Midbrain (tissue), 1 donor: ENCODE data around the gene USP47.

Experiments
- DNase-seq: peaks from one replicate; lab custom pipeline; 2025; lab: John Stamatoyannopoulos, UW

The USP47 gene

DNA sequence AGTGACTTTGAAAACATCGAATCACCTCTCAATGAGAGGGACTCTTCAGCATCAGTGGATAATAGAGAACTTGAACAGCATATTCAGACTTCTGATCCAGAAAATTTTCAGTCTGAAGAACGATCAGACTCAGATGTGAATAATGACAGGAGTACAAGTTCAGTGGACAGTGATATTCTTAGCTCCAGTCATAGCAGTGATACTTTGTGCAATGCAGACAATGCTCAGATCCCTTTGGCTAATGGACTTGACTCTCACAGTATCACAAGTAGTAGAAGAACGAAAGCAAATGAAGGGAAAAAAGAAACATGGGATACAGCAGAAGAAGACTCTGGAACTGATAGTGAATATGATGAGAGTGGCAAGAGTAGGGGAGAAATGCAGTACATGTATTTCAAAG is 100.9 kb downstream of the USP47 start:
- DNase-seq: no peak

DNA sequence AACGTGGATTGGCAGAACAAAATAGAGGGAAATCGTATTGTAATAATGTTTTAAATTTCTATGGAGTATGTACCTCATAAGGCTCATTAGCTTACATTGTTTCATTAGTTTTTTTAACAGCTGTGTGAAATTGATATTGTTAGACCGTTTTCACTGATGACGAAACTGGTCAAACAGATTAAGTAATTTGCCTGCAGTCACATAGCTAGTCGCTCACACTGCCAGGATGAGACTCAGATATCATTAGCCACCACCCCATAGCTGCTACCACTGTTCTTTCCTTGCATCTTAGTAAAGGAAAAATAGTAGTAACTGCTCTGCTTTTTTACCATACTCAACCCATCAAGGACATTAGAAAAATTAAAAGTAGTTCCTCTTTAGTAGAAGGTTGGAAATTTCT is 102.7 kb downstream of the USP47 start:
- no peak for DNase-seq

DNA sequence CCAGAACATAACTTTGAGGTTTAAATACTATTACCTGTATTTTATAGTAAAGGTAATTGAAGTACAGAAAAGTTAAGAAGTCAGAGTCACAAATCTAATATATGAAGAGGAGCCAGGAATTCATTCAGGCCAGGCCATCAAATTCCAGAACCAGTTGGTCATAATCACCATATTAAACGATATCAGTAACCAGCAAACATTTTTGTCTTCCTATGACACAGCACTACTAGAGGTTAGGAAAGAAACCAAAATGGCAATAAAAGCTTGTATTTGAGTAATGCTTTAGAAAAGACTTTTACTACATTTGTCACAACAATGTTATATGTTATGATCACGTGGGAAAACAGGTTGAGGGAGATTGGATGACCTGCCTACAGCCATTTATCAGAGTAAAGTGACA is 104.4 kb downstream of the USP47 start:
- no peak for DNase-seq

DNA sequence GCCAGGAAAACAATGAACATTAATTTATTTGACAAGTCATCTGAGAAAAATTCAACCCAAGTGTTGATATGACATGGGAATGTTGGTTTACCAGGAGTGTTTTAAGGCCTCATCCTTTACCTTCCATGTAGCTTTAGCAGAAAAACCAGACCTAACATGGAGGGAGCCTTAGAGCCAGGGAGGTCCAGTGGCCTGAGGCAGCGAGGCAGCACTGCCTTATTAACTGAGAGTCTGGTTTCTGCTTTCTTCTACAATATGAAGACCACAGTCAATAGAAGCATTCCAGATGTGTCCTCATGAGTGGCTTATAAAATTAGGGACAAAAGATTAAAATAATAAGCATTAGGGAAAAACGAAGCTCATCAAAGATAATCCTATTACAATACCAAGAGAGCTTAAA is 105.1 kb downstream of the USP47 start:
- DNase-seq: no peak

DNA sequence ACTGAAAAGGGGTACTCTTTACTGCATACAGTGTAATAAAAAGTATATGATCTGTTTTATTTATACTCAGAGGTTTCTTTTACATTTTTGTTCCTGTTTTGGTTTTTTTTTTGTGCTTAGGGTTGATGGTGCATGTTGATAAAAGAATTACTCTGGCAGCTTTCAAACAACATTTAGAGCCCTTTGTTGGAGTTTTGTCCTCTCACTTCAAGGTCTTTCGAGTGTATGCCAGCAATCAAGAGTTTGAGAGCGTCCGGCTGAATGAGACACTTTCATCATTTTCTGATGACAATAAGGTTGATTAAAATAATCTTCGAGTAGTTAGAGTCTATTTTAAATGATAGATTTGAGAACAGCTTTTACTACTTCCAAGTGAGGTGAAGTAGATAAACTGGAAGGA is 106.1 kb downstream of the USP47 start:
- no peak for DNase-seq

DNA sequence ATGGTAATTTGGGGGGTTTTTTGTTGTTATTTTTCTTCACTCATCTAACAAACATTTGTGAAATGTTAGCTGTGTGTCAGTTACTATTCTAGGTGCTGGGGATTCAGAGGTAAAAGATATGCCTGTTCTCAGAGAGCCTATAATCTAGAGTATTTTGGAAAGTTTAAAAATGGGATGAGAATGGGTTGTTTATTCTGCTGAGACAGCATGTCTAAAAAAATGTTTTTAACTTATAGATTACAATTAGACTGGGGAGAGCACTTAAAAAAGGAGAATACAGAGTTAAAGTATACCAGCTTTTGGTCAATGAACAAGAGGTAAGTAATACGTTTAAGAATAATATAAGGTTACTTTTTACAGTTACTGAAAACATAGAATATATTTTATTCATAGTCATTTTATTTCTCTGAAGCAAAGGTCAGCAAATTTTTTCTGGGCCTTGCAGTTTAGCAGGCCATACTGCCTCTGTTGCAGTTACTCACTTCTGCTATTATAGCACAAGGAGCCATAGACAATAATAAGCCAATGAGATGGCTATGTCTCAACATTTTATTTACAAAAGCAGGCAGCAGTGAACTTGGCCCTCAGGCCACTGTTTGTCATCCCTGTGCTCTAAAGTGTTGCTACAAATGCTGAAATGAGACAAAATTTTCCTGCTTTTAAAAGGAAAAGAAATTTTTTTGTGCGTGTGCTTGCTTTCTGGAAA is 106.6 kb downstream of the USP47 start:
- no peak for DNase-seq

DNA sequence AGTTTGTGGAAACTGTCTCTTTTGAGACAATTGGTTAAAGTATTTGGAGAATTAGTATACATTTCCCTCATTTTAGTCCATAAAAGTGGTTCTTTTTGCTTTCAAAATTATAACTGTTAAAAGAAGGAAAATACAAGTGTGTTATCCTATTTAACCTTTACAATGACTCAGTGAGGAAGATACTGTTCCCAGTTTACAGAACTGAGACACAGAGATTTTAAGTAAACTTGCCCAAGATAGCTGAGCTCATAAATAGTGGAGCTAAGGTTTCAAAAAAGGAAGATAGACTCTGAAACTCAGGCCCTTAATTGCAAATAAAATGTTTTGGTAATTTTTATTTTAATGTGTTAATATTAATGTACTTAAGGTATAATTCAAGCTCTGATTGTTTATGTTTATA is 107.7 kb downstream of the USP47 start:
- no peak for DNase-seq

DNA sequence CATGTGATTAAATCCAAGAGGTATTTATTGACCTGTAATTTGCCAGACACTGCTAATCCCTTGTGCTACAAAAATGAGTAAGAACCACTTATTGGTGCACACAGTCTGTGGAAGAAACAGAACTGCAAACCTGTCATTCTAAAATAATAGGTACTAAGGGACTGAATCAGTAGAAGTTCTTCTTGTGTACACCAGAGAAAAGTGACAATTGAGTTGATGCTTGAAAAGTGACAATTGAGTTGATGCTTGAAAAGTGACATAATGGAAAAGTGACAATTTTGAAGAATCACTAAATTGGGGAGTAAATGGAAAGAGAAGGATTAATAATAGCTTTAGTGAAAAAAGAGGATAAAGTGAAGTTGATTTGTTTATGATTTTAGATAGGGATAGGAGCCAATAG is 110.3 kb downstream of the USP47 start:
- no peak for DNase-seq

DNA sequence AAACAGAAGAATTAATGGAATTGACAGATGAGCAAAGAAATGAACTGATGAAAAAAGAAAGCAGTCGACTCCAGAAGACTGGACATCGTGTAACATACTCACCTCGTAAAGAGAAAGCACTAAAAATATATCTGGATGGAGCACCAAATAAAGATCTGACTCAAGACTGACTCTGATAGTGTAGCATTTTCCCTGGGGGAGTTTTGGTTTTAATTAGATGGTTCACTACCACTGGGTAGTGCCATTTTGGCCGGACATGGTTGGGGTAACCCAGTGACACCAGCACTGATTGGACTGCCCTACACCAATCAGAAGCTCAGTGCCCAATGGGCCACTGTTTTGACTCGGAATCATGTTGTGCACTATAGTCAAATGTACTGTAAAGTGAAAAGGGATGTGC is 114.2 kb downstream of the USP47 start:
- no peak for DNase-seq

DNA sequence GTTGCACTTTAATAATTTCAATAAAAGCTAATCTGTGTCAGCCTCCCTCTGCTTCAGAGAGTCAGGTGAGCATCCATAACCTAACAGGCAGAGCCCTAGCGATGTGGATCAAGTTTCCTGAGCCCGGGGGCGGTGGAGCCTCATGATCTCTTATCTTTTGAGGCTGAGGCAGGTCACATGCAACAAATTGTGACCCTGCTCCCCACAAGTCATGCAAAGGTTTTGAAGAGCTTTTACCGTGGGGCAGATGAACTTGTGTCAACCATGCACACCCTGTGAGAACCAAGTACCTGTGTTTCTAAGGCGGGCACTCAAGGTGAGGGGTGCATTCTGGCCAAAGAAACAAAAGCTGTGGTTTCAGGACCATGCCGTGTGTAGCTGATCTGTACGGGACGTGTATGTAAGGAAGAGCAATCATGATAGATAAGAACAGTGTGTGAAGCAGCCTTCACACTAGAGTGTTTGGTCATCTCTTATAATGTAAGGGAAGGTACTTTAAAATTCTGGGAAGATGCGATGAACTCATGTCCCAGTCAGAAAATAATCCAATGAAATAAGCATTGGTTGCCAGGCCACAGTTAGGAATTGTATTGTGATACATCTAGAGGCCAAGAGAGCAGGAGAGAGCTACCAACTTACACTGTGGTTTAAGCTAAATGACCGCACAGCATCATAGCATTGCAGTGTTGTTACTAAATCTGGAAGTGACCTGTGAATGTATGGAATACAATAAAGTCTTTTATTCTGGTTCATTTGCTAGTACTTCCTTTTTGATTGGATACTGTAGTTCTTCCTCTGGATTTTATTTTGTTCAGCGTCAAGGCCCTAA is 116.8 kb downstream of the USP47 start:
- DNase-seq: no peak

DNA sequence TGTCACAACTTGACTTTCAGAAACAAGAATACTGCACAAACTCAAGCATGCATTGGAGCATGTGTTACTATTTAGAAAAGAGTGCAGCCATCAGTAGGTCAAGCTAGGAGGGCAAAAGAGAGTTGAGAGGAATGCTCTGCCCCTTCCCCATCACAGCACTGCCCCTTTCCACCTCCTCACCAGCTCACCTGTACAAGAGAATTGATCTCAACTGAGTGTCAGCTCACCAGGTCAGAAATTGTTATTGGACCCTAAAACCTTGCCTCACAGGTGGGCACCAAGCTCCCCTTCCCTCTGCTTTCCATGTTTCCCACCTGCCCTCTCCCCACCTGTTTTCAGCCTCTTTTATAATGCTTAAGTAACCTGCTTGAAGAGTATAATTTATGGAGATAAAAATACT is 117.8 kb downstream of the USP47 start:
- DNase-seq: no peak

DNA sequence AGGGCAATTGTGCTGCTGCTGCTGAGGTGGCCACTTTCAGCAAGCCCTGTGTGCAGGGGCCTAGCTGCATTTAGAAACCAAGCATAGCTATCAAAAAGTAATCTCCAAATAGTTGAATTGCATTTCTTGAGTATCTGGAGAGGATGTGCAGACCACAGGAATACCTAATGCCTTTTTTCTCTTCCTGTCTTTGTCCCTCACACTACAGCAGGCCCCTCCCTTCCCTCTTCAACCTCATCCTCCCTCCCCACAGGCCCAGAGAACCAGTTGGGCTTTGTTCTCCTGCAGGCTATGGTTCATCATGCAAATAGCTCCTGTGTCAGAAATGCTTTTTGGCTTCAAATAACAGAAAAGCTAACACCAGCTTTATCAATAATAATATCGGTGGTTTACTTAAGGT is 118.9 kb downstream of the USP47 start:
- no peak for DNase-seq

DNA sequence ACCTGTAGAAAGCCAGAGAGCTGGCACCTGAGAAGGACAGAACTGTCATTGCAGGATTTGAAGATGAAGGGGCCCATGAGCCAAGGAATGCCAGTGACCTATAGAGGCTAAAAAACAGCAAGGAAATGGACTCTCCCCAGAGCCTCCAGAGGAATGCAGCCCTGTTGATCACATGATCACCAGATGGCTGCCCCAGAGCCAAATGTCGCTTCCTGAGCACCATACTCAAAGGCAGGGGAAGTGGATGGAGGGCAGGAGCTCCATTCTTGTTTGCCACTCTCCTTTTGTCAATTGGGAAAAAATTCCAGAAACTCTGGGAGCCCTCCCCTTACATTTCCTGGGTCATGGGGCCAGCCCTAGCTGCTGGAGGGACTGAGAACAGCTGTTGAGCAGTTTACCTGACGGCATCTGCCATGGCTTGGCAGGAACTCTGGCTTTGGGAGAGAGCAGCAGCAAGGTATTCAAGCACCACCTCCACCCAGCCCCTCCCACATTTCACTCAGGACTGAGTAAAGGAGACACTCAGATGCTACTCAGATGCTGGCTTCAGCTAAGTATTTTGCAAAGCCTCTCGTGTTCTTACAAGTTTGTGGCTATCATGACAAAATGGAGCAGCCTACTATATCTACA is 119.7 kb downstream of the USP47 start:
- DNase-seq: no peak

DNA sequence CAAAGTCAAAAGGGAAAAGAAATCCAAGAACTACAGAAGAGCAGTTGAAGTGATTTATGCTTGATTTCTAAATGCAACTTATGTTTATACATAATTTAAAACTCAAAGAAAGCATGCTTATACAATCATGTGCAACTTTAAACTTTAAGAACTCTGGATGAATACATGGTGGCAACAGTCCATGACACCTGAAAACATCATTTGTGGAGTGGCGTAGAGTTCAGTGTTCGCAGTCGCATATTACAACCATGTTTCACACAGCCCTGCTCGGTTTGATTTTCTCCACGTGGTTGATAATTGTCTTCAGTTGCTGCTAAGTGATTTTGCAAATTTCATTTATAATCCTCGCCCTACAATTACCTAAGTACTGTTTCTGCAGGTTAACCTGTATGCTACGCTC is 121.3 kb downstream of the USP47 start:
- no peak for DNase-seq

DNA sequence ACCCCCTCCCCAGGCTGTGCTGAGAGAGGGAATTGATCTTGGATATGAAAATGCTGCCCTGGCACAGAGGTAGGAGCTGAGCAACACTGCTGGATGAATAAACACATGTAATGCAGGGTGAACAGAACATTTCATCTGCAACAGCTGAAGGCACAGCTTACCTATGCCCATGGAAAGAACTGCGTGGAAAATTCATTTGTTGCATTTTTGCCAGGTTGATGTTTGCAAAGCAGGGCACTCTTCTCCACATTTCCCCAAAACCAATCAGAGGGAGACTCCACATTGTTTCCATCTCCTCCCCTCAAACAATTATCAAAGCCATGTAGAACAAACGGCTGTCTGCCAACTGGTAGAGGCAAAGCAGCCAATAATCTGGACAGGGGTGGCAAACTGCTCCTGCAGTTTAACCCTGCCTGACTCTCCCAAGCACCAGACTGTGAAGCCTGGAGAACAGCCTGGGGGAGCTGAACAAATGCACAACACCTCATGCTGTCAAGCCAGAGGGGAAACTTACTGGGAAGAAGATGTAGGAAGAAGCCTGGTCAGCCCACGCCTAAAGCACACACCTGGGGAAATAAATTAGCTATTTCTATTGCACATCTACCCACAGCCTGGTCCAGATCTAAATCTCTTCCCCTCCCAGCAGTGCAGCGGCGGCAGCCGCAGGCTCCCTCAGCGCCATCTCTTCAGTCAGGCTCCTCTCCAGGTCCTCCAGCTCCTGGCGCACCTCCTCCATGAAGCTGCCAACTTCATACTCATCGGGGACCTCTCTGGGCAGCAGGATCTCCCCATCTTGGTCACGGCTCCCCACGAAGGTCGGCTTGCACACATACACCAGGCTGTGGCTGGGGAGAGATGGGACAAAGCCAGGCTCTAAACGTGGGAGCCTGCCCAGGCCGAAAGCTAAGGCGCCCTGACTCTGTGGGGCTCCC is 122.3 kb downstream of the USP47 start:
- peak; percentile 28 for DNase-seq

DNA sequence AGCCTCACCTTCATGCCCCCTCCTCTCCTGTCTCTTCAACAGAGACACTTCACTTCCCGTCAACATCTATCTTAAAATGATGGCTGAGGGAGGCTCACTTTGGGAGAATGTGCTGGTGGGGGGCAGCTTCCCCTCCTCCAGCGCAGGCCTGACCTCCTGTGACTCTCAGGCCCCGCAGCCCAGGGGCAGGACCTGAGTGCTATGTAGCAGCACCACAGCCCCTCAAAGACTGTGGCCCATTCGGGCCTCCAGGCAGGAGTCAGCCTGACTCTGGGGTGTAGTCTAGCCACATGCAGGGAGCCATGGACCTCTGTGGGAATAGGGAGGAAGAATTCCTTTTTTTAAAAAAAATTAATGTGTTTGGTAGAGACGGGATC is 123.0 kb downstream of the USP47 start:
- DNase-seq: no peak

DNA sequence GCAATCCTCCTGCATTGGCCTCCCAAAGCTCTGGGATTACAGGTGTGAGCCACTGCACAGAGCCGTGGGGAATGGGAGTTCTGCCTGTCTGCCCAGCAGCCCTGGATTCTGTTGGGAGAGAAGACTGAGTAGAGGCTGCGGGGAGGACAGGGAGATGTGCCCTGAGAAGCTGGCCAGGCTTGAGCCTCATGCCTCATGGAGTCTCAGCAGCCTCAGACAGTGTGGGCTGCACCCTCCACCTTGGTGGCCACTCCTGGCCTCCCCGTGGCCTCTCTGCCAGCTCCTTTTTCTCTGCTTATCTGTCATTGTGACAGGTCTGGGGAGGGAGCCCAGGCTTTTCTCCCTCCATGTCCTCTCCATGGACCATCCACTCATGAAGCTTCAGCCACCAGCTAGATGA is 123.4 kb downstream of the USP47 start:
- DNase-seq: no peak

DNA sequence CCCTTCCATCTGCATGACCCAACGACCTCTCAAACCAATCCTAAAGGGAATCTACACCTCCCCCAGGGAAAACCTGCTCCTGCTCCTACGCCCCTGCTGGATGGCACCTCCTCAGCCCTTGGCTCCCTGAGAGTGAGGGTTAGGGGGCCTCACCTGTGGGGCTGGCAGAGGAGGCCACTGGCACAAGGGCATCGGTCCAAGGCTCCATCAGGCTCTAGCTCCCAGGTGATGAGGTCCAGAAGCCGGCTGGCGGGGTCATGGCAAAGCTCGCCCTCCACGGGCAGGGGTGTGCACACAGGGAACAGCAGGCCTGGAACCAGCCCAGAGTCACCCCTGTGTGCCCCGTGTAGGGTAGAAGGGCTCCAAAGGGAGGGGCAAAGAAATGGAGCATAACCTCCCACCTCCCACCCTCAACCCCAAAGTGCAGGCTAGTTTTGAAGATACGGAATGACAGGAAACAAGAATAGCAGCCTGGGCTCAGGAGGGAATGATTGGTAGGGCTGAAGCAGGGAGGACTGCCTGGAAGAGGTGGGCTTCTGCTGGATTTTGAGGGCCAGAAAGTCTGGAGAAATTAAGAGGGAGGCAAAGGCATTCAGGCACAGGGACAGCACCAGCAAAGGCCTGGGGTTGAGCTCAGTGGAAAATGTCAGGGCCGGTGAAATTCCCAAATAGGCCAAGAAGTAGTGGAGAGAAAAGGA is 124.0 kb downstream of the USP47 start:
- DNase-seq: no peak

DNA sequence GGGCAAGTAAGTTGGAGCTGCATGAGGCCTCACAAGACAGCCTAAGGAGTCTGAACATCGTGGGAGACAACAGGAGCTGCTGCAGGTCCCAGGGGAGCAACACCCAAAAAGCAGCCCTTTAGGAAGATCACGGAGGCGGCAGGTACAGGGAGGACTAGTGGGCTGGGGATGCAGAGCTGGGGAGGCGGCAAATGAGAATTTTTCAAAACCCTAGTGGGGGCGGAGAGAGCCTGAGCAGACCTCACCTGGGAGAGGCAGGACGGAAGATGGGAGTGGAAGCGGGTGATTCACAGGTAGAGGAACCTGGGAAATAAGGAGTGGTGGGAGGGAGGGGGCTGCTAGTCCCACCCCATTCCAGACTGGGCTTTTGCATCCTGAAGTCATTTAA is 124.6 kb downstream of the USP47 start:
- DNase-seq: no peak

DNA sequence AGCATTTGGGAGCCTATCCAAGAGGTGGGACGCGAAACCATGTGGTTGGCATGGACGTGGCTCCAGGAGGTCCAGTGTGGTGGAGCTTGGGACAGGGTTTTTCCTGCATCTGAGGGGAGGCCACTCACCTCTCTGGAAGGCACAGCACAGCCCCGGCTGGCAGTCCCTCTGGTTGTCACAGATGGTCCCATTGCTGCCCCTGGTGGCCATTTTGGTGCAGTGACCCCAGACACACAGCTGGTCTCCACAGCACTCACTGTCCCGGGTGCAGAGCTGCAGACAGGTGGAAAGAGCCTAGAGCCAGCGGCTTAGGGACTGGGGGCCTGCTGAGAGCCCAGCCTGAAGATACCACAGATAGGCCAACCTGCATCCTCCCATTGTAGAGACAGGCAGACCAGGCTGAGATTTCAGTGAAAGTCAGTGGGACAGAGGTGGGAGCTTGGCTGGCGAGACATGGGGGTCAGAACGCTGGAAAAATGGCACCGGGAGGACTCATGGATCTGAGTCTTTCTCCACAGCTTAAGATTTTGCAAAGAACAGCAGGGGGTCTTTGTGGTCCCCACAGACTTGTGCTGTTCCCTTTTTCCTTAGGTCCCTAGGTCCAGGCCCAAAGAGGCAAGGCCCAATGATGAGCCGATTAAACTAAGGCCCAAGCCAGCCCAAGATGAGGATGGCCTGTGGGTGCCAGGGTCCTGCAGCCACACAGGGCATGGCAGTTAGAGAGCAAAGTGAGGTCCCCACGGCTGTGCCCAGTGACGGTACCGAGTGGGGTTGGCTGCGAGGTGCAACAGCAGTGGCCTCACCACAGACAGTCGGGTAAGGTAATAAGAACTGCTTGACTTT is 125.3 kb downstream of the USP47 start:
- peak; percentile 74 for DNase-seq
